OCI-LY7 (cell line): ENCODE results near the gene NCF2.

Experiments
- CTCF ChIP-seq: fragments of 200-600 bp; sonication (generic); conservative IDR thresholded peaks from 2 replicates; pipeline ENCODE4 v1.5.1; 2014; ENCODE audit warnings: mild to moderate bottlenecking, antibody characterized with exemption, low read length, moderate library complexity, mixed read lengths
- EZH2phosphoT487 ChIP-seq: fragments of 200-600 bp; sonication (generic); IDR thresholded peaks from 2 replicates; pipeline ENCODE4 v1.6.1; 2018; ENCODE audit warnings: low read depth, borderline replicate concordance, mild to moderate bottlenecking, mixed run types, antibody characterized with exemption, low read length, moderate library complexity, mixed read lengths

GRCh38 chr1:183566026-183566425, 24.2 kb downstream of the NCF2 start:
- TF ChIP-seq CTCF (no peak), EZH2phosphoT487 (no peak)
